ENCODE data around the gene TMEM51. TPM values are rescaled to one million over a fixed set of nuclear protein-coding genes. Genes with fewer than 3 reads are reported as not detected.

TMEM51 gene
- total and polyA plus RNA-seq, 9 of the 15 experiments (the other 6 are each of a cell fraction or from before 2014, with no cell fraction given) = 0.06 to 1.4 (median 0.58) TPM

DNA sequence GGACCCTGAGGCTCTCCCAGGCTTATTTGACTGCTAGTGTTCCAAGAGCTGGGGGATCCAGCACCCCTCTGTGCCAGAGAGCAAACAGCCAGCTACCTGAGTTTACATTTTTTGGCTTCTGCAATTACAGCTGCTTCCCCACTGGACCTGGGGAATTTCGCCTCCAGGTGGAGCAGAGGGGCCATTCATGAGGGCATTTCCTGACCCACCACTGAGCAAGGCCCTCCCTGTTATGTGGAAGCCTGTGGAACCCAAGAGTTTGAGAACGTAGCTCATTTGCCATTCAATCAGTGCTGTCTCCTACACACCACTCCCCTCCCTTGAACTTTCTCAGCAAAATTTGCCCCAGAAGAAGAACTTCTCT lies 42.7 kb upstream of the TMEM51 start:
- H3K9ac ChIP-seq (ENCODE audit: insufficient read depth in 1 of 2, low read depth in 2 of 2, low read length in 2 of 2) = no peak overlapping the region
- ChIA-PET POLR2A (no interaction called here), CTCF (ENCODE audit: low intra/inter-chr PET ratio) (no interaction called here)
- TF ChIP-seq, protein P1, sequence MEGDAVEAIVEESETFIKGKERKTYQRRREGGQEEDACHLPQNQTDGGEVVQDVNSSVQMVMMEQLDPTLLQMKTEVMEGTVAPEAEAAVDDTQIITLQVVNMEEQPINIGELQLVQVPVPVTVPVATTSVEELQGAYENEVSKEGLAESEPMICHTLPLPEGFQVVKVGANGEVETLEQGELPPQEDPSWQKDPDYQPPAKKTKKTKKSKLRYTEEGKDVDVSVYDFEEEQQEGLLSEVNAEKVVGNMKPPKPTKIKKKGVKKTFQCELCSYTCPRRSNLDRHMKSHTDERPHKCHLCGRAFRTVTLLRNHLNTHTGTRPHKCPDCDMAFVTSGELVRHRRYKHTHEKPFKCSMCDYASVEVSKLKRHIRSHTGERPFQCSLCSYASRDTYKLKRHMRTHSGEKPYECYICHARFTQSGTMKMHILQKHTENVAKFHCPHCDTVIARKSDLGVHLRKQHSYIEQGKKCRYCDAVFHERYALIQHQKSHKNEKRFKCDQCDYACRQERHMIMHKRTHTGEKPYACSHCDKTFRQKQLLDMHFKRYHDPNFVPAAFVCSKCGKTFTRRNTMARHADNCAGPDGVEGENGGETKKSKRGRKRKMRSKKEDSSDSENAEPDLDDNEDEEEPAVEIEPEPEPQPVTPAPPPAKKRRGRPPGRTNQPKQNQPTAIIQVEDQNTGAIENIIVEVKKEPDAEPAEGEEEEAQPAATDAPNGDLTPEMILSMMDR (IDR thresholded peaks at IDR 0.05 in 2 of 3, conservative IDR thresholded peaks at IDR 0.05 in 1 of 3; ENCODE audit: insufficient read depth in 2 of 3, low read depth in 1 of 3, low read length in 3 of 3) = peak in 2 of 3 experiments; percentile 35 to 37; a peak in 4 of 6 replicates
- TF ChIP-seq, protein P2, sequence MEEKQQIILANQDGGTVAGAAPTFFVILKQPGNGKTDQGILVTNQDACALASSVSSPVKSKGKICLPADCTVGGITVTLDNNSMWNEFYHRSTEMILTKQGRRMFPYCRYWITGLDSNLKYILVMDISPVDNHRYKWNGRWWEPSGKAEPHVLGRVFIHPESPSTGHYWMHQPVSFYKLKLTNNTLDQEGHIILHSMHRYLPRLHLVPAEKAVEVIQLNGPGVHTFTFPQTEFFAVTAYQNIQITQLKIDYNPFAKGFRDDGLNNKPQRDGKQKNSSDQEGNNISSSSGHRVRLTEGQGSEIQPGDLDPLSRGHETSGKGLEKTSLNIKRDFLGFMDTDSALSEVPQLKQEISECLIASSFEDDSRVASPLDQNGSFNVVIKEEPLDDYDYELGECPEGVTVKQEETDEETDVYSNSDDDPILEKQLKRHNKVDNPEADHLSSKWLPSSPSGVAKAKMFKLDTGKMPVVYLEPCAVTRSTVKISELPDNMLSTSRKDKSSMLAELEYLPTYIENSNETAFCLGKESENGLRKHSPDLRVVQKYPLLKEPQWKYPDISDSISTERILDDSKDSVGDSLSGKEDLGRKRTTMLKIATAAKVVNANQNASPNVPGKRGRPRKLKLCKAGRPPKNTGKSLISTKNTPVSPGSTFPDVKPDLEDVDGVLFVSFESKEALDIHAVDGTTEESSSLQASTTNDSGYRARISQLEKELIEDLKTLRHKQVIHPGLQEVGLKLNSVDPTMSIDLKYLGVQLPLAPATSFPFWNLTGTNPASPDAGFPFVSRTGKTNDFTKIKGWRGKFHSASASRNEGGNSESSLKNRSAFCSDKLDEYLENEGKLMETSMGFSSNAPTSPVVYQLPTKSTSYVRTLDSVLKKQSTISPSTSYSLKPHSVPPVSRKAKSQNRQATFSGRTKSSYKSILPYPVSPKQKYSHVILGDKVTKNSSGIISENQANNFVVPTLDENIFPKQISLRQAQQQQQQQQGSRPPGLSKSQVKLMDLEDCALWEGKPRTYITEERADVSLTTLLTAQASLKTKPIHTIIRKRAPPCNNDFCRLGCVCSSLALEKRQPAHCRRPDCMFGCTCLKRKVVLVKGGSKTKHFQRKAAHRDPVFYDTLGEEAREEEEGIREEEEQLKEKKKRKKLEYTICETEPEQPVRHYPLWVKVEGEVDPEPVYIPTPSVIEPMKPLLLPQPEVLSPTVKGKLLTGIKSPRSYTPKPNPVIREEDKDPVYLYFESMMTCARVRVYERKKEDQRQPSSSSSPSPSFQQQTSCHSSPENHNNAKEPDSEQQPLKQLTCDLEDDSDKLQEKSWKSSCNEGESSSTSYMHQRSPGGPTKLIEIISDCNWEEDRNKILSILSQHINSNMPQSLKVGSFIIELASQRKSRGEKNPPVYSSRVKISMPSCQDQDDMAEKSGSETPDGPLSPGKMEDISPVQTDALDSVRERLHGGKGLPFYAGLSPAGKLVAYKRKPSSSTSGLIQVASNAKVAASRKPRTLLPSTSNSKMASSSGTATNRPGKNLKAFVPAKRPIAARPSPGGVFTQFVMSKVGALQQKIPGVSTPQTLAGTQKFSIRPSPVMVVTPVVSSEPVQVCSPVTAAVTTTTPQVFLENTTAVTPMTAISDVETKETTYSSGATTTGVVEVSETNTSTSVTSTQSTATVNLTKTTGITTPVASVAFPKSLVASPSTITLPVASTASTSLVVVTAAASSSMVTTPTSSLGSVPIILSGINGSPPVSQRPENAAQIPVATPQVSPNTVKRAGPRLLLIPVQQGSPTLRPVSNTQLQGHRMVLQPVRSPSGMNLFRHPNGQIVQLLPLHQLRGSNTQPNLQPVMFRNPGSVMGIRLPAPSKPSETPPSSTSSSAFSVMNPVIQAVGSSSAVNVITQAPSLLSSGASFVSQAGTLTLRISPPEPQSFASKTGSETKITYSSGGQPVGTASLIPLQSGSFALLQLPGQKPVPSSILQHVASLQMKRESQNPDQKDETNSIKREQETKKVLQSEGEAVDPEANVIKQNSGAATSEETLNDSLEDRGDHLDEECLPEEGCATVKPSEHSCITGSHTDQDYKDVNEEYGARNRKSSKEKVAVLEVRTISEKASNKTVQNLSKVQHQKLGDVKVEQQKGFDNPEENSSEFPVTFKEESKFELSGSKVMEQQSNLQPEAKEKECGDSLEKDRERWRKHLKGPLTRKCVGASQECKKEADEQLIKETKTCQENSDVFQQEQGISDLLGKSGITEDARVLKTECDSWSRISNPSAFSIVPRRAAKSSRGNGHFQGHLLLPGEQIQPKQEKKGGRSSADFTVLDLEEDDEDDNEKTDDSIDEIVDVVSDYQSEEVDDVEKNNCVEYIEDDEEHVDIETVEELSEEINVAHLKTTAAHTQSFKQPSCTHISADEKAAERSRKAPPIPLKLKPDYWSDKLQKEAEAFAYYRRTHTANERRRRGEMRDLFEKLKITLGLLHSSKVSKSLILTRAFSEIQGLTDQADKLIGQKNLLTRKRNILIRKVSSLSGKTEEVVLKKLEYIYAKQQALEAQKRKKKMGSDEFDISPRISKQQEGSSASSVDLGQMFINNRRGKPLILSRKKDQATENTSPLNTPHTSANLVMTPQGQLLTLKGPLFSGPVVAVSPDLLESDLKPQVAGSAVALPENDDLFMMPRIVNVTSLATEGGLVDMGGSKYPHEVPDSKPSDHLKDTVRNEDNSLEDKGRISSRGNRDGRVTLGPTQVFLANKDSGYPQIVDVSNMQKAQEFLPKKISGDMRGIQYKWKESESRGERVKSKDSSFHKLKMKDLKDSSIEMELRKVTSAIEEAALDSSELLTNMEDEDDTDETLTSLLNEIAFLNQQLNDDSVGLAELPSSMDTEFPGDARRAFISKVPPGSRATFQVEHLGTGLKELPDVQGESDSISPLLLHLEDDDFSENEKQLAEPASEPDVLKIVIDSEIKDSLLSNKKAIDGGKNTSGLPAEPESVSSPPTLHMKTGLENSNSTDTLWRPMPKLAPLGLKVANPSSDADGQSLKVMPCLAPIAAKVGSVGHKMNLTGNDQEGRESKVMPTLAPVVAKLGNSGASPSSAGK (IDR thresholded peaks at IDR 0.05) = no peak
- TF ChIP-seq RAD21 (CRISPR knock-in tag; conservative IDR thresholded peaks at IDR 0.05 in 1 of 2, IDR thresholded peaks at IDR 0.05 in 1 of 2) (peak in 1 of 2 experiments; percentile 43; a peak in 2 of 4 replicates), ZBED1 (IDR thresholded peaks at IDR 0.05) (no peak)
- H3K9me1 ChIP-seq (ENCODE audit: control insufficient read depth, insufficient read depth, low read length) = no peaks in the 10 kb centered on the region
- FAIRE-seq = no peak
- 3% methylated on average over 2 of the region's 2 CpGs for WGBS (ENCODE audit: insufficient coverage, low coverage, missing lambda C conversion rate)
- H3K9me3 ChIP-seq (replicated peaks; ENCODE audit: control insufficient read depth, insufficient read depth, low read depth, low read length) = no peaks in the 10 kb centered on the region
- peaks cover 21 to 36% of the 10 kb centered on the region in 2 experiments for H3K27me3 ChIP-seq (ENCODE audit: control insufficient read depth in 2 of 2, insufficient read depth in 2 of 2, low read length in 2 of 2)
- no peak overlapping the region for H2AFZ ChIP-seq (ENCODE audit: low read depth, low read length)
- no peaks in the 10 kb centered on the region for H3K4me1 ChIP-seq (replicated peaks in 1 of 2; ENCODE audit: control insufficient read depth in 2 of 2, insufficient read depth in 2 of 2, low read length in 2 of 2)
- H3K4me2 ChIP-seq (ENCODE audit: insufficient read depth, low read length) = no peak overlapping the region
- no peaks in the 10 kb centered on the region for H3K36me3 ChIP-seq (ENCODE audit: control insufficient read depth, insufficient read depth, low read length)
- no peak overlapping the region for H3K4me3 ChIP-seq
- H3K27ac ChIP-seq (ENCODE audit: extremely low read depth, low read depth, low read length) = no peak overlapping the region
- no peak for ATAC-seq
- no TSS peak for BruUV-seq (replicated peaks)
- in situ Hi-C loops (cut with MboI) (no loop called here), intact Hi-C loops (cut with micrococcal nuclease) (no loop called here)
- no peaks in the 10 kb centered on the region for H3K79me2 ChIP-seq (ENCODE audit: control insufficient read depth, insufficient read depth, low read length)
- peaks cover 4% of the 10 kb centered on the region; the same call in 1 of the 2 replicates for H4K20me1 ChIP-seq (replicated peaks; ENCODE audit: control insufficient read depth, insufficient read depth, low read length)
- peak in 2 of 4 experiments; percentile 30 to 37 for DNase-seq (ENCODE audit: extremely low read depth in 1 of 4, low spot score in 3 of 4)
